WTC11 (cell line): ENCODE results near the gene ENAH. TPM values are rescaled to one million over a fixed set of nuclear protein-coding genes. Genes with fewer than 3 reads are reported as not detected.

Experiments used
- ATAC-seq: fragments of 200-7000 bp; cut with Tn5 transposase; 2 replicates; pipeline ENCODE4 v1.10.0; 2021; ENCODE audit warnings: mild to moderate bottlenecking, moderate library complexity
- CTCF ChIA-PET: fragments of 300-600 bp; sonication (Branson Sonifier 250); formaldehyde crosslinking; loops from one replicate; lab custom pipeline; 2021; ENCODE audit warnings: antibody characterized with exemption; lab: Charles Lee
- POLR2A ChIA-PET: fragments of 350-600 bp; sonication (Branson Sonifier 250); formaldehyde crosslinking; loops from one replicate; lab custom pipeline; 2021; ENCODE audit warnings: antibody characterized with exemption; lab: Charles Lee
- DNase-seq: peaks from one replicate; pipeline ENCODE4 v3.0.0; 2021; ENCODE audit warnings: low spot score
- H3K27ac Mint-ChIP-seq: 2 replicates; pipeline ENCODE4 v1.8.0; 2021; ENCODE audit warnings: mixed read lengths
- H3K27me3 Mint-ChIP-seq: 2 replicates; pipeline ENCODE4 v1.8.0; 2021; ENCODE audit warnings: low read depth, mild to moderate bottlenecking, moderate library complexity, mixed read lengths
- H3K36me3 Mint-ChIP-seq: 2 replicates; pipeline ENCODE4 v1.8.0; 2021; ENCODE audit warnings: mixed read lengths
- H3K4me1 Mint-ChIP-seq: 2 replicates; pipeline ENCODE4 v1.8.0; 2022; ENCODE audit warnings: mixed read lengths
- H3K4me3 Mint-ChIP-seq: 2 replicates; pipeline ENCODE4 v1.8.0; 2021; ENCODE audit warnings: mild to moderate bottlenecking, moderate library complexity, mixed read lengths
- H3K9me3 Mint-ChIP-seq: 2 replicates; pipeline ENCODE4 v1.8.0; 2021; ENCODE audit warnings: mixed read lengths
- ATF1 ChIP-seq: sonication (generic); formaldehyde crosslinking; IDR thresholded peaks from 2 replicates; pipeline ENCODE4 v1.8.1; 2023; ENCODE audit warnings: mild to moderate bottlenecking, moderate library complexity, missing genetic modification reagents
- EMX1 ChIP-seq: fragments of 250-450 bp; sonication (Bioruptor Pico); IDR thresholded peaks from 2 replicates; pipeline ENCODE4 v1.8.0; 2021; ENCODE audit warnings: mild to moderate bottlenecking
- GTF2I ChIP-seq: fragments of 250-450 bp; sonication (Bioruptor Pico); conservative IDR thresholded peaks from 2 replicates; pipeline ENCODE4 v1.4.0; 2021; ENCODE audit warnings: mild to moderate bottlenecking
- HMGA2 ChIP-seq: fragments of 250-450 bp; sonication (Bioruptor Pico); IDR thresholded peaks from 2 replicates; pipeline ENCODE4 v1.4.0; 2021; ENCODE audit warnings: mild to moderate bottlenecking, moderate library complexity
- MYBL2 ChIP-seq: sonication (generic); formaldehyde crosslinking; IDR thresholded peaks from 2 replicates; pipeline ENCODE4 v1.8.1; 2023; ENCODE audit warnings: mild to moderate bottlenecking, moderate library complexity, missing genetic modification reagents
- NFYB ChIP-seq: sonication (generic); formaldehyde crosslinking; conservative IDR thresholded peaks from 2 replicates; pipeline ENCODE4 v1.8.0; 2022; ENCODE audit warnings: low read depth, missing genetic modification reagents
- NR3C1 ChIP-seq: sonication (generic); formaldehyde crosslinking; conservative IDR thresholded peaks from 2 replicates; pipeline ENCODE4 v1.8.1; 2023; ENCODE audit warnings: low read depth, mild to moderate bottlenecking, missing genetic modification reagents
- OVOL2 ChIP-seq: fragments of 250-450 bp; sonication (Bioruptor Pico); IDR thresholded peaks from 2 replicates; pipeline ENCODE4 v1.9.0; 2021; ENCODE audit warnings: mild to moderate bottlenecking, borderline replicate concordance
- PRRX2 ChIP-seq: fragments of 250-450 bp; sonication (Bioruptor Pico); IDR thresholded peaks from 2 replicates; pipeline ENCODE4 v1.8.0; 2021; ENCODE audit warnings: mild to moderate bottlenecking
- SMAD3 ChIP-seq: sonication (generic); formaldehyde crosslinking; IDR thresholded peaks from 2 replicates; pipeline ENCODE4 v1.8.0; 2022; ENCODE audit warnings: missing genetic modification reagents, mild to moderate bottlenecking, borderline replicate concordance
- ZBTB21 ChIP-seq: sonication (generic); formaldehyde crosslinking; IDR thresholded peaks from 2 replicates; pipeline ENCODE4 v1.8.1; 2023; ENCODE audit warnings: mild to moderate bottlenecking, missing genetic modification reagents, borderline replicate concordance
- total RNA-seq: library from RNA; stranded (reverse); gene quantifications from 3 replicates; pipeline ENCODE4 v1.2.3, GENCODE V29; 2021
- TF ChIP-seq, protein P1 (sequence below): fragments of 250-450 bp; sonication (Bioruptor Pico); conservative IDR thresholded peaks from 2 replicates; pipeline ENCODE4 v1.9.0; 2021; ENCODE audit warnings: mild to moderate bottlenecking
- TF ChIP-seq, protein P2 (sequence below): fragments of 250-450 bp; sonication (Bioruptor Pico); IDR thresholded peaks from 2 replicates; pipeline ENCODE4 v1.9.0; 2021; ENCODE audit warnings: moderate library complexity, mild to moderate bottlenecking, inconsistent platforms, borderline replicate concordance
- TF ChIP-seq, protein P3 (sequence below): sonication (generic); formaldehyde crosslinking; IDR thresholded peaks from 2 replicates; pipeline ENCODE4 v1.8.0; 2022; ENCODE audit warnings: mild to moderate bottlenecking, missing genetic modification reagents
- TF ChIP-seq, protein P4 (sequence below): sonication (generic); formaldehyde crosslinking; IDR thresholded peaks from 2 replicates; pipeline ENCODE4 v1.8.0; 2022; ENCODE audit warnings: mild to moderate bottlenecking, missing genetic modification reagents
- TF ChIP-seq, protein P5 (sequence below): sonication (generic); formaldehyde crosslinking; IDR thresholded peaks from 2 replicates; pipeline ENCODE4 v1.8.1; 2023; ENCODE audit warnings: mild to moderate bottlenecking, missing genetic modification reagents
- TF ChIP-seq, protein P6 (sequence below): fragments of 200-600 bp; IDR thresholded peaks from 2 replicates; pipeline ENCODE4 v1.8.0; 2022; ENCODE audit warnings: antibody characterized with exemption

The ENAH gene
- total RNA-seq, 1 experiment from 2014 or later: 227 TPM

DNA sequence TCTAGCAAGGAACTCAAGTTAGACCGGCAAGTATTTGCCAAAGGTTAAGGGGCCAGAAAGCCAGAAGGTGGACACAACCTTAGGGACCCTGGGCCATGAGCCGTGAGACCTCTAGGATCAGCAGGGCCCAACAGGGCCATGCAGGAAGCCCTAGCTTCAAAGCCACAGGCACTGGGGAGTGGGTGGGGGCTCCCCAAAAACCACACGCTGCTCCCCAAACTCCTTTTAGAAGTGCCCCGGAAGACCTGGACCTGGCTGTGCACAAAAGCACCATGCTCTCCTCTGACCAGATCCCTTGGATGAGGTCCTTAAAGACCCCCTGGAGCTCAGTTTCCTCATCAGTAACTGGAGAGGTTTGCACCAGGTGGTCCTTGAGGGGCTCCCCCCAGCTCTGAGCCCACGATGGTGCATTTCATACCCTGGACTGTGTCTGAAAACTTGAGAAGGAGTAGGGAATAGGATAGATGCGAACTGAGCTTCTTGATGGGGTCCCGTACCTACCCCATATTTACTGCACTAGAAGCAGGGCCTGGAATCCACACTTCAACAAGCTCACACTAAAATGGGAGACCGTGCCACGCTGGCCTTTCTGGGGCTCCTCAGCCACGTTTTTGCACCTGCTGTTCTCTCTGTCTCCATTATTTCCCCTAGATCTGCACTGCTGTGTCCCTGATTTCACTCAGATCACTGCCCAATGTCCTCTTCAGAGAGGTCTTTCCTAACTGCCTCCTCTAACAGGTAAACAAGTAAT, 184.5 kb downstream of the ENAH start:
- Mint-ChIP-seq H3K36me3 (no peaks in the 10 kb centered on the region), H3K27ac (no peak overlapping the region)
- no peak for ATAC-seq
- TF ChIP-seq, protein P1, sequence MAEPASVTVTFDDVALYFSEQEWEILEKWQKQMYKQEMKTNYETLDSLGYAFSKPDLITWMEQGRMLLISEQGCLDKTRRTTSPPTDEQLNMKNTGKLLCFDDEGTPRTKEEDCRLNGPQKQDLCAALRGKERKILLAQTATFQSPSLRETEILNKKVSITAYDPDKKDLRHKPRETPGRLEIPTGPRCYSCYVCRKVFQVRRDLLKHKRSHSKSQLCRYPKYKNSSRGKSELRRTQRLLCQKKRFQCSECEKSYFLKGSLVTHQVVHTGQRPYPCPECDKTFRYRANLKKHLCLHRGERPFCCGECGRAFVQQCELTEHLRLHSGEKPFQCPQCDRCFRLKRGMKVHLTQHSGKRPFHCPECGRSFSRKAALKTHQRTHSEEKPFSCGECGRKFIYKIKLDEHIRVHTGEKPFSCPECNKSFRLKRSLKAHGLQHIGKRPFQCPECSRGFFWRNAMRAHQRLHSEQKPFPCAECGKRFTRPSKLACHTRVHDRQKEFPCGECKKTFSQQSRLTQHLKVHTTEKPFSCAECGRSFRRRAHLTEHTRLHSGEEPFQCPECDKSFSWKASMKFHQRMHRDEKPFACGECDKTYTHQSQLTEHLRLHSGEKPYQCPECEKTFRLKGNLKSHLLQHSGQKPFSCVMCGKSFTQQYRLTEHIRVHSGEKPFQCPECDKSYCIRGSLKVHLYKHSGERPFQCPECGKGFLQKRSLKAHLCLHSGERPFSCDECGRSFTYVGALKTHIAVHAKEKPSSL (CRISPR knock-in tag): no peak
- TF ChIP-seq, protein P2, sequence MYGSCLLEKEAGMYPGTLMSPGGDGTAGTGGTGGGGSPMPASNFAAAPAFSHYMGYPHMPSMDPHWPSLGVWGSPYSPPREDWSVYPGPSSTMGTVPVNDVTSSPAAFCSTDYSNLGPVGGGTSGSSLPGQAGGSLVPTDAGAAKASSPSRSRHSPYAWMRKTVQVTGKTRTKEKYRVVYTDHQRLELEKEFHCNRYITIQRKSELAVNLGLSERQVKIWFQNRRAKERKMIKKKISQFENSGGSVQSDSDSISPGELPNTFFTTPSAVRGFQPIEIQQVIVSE (CRISPR knock-in tag): no peak
- TF ChIP-seq, all 79 proteins: peak for 0
- no peak overlapping the region for H3K4me3 Mint-ChIP-seq
- POLR2A ChIA-PET: no interaction called here
- no peaks in the 10 kb centered on the region for H3K9me3 Mint-ChIP-seq
- H3K27me3 Mint-ChIP-seq: peaks cover 2% of the 10 kb centered on the region; the same call in 1 of the 2 replicates
- no peak for DNase-seq
- CTCF ChIA-PET: no interaction called here
- H3K4me1 Mint-ChIP-seq: peaks cover 38% of the 10 kb centered on the region

DNA sequence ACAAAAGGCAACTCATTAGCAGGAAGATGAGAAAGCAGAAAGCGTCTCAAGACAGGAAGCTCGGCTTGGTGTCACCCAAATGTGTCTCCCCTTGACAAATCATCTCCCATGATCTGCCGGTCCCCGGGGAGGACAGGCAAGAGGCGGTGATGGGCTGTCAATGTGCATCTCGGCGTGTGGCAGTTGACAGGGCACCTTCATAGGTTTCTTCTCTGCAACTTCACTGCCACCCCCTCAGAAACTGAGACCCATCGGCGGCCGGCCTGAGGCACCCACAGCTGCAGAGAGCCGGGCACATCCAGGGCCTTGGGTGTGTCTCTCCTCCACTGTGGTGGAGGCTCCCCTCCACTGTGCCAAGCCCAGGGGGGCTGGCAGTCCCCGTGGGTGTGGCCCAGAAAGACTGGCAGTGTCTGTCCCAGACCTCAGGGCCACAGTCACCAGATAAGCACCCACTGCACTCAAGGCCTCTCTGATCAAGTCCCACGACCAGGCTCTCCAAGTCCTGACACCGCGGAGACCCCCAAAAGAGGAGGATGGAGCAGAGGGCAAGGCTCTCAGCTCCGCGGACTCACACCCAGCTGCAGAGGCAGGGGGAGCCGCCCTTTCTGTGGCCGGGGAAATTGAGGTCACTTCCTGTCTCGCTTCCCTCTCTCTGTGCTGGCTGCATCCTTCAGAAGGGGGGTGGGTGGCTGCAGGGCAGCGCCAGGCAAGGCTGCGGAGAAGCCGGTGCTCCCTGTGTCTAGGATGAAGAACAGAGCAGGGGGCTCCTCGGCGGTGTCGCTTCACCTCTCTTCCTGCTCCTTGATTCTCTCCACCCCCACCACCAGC, 185.5 kb downstream of the ENAH start:
- Mint-ChIP-seq H3K9me3 (no peaks in the 10 kb centered on the region), H3K27ac (no peak overlapping the region), H3K4me3 (no peak overlapping the region), H3K36me3 (no peaks in the 10 kb centered on the region), H3K4me1 (peaks cover 44% of the 10 kb centered on the region), H3K27me3 (peaks cover 2% of the 10 kb centered on the region; the same call in 1 of the 2 replicates)
- ChIA-PET POLR2A (no interaction called here), CTCF (interaction anchor here (1.0 kb wide), 1 partner anchor 25 kb away, joined by 4 read pairs; no protein-coding TSS in a partner anchor)
- ATAC-seq (no peak), DNase-seq (no peak)
- TF ChIP-seq, protein P3, sequence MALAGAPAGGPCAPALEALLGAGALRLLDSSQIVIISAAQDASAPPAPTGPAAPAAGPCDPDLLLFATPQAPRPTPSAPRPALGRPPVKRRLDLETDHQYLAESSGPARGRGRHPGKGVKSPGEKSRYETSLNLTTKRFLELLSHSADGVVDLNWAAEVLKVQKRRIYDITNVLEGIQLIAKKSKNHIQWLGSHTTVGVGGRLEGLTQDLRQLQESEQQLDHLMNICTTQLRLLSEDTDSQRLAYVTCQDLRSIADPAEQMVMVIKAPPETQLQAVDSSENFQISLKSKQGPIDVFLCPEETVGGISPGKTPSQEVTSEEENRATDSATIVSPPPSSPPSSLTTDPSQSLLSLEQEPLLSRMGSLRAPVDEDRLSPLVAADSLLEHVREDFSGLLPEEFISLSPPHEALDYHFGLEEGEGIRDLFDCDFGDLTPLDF (CRISPR knock-in tag): no peak
- TF ChIP-seq NFYB (CRISPR knock-in tag): no peak
- TF ChIP-seq, protein P4, sequence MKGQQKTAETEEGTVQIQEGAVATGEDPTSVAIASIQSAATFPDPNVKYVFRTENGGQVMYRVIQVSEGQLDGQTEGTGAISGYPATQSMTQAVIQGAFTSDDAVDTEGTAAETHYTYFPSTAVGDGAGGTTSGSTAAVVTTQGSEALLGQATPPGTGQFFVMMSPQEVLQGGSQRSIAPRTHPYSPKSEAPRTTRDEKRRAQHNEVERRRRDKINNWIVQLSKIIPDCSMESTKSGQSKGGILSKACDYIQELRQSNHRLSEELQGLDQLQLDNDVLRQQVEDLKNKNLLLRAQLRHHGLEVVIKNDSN: no peak
- no peak for TF ChIP-seq HMGA2 (CRISPR knock-in tag)
- TF ChIP-seq EMX1 (CRISPR knock-in tag): no peak
- no peak for TF ChIP-seq MYBL2 (CRISPR knock-in tag)
- TF ChIP-seq GTF2I: no peak
- TF ChIP-seq SMAD3 (CRISPR knock-in tag): no peak
- TF ChIP-seq, protein P5, sequence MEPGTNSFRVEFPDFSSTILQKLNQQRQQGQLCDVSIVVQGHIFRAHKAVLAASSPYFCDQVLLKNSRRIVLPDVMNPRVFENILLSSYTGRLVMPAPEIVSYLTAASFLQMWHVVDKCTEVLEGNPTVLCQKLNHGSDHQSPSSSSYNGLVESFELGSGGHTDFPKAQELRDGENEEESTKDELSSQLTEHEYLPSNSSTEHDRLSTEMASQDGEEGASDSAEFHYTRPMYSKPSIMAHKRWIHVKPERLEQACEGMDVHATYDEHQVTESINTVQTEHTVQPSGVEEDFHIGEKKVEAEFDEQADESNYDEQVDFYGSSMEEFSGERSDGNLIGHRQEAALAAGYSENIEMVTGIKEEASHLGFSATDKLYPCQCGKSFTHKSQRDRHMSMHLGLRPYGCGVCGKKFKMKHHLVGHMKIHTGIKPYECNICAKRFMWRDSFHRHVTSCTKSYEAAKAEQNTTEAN (CRISPR knock-in tag): no peak
- TF ChIP-seq, protein P6, sequence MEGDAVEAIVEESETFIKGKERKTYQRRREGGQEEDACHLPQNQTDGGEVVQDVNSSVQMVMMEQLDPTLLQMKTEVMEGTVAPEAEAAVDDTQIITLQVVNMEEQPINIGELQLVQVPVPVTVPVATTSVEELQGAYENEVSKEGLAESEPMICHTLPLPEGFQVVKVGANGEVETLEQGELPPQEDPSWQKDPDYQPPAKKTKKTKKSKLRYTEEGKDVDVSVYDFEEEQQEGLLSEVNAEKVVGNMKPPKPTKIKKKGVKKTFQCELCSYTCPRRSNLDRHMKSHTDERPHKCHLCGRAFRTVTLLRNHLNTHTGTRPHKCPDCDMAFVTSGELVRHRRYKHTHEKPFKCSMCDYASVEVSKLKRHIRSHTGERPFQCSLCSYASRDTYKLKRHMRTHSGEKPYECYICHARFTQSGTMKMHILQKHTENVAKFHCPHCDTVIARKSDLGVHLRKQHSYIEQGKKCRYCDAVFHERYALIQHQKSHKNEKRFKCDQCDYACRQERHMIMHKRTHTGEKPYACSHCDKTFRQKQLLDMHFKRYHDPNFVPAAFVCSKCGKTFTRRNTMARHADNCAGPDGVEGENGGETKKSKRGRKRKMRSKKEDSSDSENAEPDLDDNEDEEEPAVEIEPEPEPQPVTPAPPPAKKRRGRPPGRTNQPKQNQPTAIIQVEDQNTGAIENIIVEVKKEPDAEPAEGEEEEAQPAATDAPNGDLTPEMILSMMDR: no peak
- TF ChIP-seq OVOL2 (CRISPR knock-in tag): no peak
- TF ChIP-seq PRRX2 (CRISPR knock-in tag): no peak
- no peak for TF ChIP-seq ATF1 (CRISPR knock-in tag)
- no peak for TF ChIP-seq NR3C1 (CRISPR knock-in tag)
- no peak for TF ChIP-seq ZBTB21 (CRISPR knock-in tag)
